Glomerular visceral epithelial cell (primary cell): ENCODE measurements around the gene CCDC50.
A peak's percentile ranks its signal among the peaks of the same experiment; 100 is the strongest.

Experiments
- DNase-seq: peaks from one replicate; pipeline ENCODE4 v3.0.0-alpha.2; 2016; ENCODE audit errors: extremely low spot score

CCDC50 gene

DNA sequence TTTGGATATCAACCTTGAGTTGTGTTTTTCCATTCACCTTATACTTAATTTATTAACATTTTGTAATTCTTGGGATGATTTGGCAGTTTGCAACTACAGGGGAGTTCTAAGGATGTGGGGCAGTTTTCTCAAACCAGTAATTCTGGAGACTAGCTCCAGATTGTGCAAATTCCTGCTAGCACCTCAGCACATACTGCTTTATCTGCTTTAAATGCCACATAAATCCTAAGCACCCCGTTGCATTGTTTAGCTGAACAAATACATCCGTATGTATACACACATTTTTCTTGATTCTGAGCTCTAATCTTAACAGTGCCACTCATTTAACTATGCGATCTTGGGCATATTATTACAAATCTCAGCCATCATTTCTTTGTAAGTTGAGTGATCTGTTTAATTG is 18.0 kb downstream of the CCDC50 start:
- DNase-seq, result no peak

DNA sequence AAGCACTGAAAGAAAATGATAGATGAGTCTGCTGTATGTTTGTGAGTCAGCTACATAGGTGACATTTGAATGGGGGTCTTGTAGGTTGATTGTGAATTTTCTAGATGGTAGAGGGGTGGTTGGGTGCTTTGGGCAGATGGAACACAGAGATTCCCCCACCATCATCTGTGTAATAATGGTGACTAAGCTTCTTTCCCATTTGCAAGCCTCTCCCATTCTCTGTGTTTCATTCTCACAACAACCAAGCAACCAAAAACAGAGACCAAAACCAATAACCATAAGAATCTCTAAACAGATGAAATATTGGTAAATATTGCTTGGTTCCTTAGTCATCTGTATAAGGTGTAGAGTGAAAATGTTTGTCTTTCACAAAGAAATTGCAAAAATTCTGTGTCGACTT is 18.9 kb downstream of the CCDC50 start:
- no peak for DNase-seq

DNA sequence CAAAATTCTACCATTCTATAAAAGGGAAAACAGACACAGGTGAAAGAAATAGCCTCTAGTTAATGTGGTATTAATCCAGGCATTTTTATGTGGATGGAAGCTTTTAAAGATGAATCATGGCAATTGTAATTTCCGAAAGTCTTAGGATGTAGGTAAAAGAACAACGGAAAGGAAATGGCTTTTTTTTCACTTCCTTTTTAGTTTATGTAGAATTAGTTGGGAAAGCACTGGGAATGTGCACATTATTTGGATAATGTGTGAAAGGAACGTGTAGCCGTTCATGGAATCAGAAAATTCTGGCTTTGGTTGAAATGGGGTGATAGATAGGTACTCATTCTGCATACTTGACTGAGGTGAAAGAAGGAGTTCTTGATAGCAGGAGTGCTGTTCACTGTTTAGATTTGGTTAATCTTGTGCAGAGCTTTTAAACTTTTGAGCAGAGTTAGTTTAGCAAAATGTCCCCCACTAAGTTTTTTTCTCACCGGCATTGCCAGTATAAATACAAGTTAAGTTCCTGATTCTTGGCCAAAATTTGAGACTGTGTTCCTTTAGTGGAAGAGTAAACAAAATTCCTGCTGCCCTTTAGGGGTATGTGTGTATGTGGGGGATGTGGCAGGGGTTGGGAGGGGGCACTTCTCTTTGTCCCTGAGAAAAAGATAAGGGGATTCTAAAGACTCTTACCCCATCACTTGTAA is 21.3 kb downstream of the CCDC50 start:
- no peak for DNase-seq

DNA sequence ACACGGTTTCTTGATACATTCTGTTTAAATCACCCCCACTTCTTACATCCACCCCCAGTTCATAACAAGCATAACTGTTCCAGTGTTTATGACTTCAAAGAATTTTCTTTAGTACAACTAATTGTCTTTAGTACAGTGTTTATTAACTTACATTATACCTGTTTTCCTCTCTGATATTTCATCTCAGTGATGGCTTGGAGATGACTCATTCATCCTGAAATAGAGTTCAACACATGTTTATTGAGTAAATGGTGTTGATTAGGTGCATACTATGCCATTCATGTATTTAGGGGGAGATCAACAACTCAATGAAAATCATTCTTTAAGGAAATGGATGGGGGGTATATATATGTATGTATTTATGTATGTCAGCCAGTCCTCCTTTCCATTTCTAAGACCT is 22.8 kb downstream of the CCDC50 start:
- DNase-seq, result no peak

DNA sequence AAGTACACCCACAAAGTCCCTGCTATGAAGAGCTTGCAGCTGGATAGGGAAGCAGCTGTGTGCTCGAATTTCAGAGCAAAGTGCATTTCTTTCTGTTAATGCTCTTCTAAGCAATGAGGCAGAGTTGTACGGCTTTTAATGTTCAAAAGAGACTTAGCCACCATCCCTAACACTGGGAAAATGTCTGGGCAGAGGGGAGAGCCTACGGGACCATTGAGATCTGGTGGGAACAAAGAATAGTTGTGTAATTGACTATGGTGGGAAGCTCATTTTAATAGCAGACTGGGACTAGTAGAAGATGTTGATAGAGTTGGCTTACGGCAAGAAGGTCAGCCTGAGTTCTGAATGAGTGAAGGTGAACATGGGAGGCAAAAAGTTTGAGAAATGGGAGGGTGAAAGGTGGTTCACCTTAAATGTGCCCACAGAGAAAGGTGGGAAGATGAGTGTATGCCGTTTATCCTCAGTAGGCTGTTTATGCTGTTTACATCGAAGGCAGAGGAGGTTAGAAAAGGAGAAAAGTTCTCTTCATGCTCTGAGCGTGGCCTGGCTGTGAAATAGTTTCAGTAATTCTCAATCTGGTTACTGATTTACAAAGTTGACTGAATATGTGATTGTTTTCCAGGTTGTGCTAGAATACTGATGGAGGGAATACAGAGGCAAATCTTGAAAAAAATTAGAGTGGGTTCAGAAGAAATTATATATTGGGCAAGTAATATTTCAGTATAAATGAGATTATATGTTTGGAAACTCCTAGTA is 24.0 kb downstream of the CCDC50 start:
- no peak for DNase-seq

DNA sequence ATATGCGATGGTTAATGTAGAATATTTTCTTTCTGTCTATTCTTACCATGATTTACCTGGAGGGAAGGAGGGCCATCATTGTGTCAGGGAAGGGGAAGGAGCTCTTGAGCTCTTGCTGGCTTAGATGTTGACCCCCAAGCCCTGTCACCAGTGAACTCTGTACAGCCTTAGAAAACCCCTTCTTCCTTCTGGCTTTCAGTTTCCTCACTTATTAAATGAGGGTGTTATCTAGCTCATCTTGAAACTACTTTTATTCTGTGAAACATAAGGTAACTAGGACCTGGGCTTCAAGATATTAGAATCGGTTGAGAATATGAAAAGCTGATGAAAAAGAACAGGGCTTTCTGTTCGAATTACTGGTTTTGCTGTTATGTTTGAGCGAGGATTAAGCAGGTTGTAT is 26.2 kb downstream of the CCDC50 start:
- no peak for DNase-seq

DNA sequence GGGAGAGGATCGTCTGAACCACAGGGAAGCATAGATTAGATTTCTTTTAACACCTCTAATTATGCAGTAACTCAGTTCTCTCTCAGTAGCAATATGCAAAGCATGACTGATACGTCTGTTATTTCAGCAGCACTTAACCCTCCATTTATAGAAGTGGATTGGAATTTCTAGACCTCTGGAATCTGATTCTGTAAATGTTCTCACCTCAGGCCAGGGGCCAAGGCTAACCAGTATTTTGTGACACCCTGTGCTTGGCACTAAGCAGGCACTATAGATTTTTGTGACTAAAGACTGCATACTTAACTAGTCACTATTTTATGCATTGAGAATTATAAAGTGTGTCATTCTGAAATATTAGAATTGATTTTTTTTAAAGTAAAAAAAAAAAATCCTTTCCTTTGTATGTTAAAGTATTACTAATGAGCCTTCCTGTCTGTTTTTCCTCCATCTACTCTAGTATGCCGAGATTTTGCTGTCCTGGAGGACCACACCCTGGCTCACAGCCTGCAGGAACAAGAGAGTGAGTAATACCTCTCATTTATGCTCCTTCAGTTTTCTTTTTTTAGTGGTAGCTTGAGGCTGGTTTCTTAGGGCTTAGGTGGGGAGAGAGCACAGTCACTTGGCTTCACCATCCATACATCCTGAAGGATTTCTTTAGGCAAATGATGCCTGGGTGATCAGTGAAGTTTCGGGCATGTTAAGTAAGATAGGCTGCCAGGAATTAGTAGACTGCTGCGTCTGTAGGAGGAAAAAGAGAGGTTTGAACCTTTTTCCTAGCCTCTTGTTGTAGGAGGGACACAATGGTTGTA is 27.6 kb downstream of the CCDC50 start:
- DNase-seq, result peak; percentile 76

DNA sequence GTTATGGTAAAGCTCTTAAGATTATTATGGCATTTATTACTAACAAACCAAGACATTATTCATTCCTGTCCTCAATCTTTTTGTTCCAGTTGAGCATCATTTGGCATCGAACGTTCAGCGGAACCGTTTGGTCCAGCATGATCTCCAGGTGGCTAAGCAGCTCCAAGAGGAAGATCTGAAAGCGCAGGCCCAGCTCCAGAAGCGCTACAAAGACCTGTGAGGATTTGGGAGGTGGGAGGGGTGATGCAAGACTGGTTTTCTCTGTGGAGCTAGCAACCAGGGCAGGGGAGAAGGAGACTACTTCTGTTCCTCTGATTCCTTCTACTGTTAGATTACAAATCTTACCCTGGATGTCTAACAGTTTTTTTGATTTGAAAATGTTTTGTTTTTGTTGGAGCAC is 28.7 kb downstream of the CCDC50 start:
- no peak for DNase-seq

DNA sequence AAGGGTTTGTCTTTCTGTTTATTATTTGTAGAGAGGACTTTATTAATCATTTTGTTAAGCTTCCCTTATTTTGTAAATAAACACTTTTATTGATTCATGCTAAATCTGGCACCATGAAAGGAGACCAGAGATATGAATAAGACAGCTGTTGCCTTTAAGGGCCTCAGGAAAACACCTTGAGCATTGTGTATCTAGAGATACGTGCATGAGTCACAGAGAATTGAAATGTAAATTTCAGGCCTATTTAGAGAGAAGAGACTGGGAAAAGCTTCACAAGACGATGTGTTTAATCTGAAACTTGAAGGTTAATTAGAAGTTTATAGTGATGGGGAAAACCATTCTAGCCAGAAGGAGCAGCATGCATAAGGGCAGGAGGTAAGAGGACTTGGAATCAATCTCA is 29.7 kb downstream of the CCDC50 start:
- DNase-seq, result no peak

DNA sequence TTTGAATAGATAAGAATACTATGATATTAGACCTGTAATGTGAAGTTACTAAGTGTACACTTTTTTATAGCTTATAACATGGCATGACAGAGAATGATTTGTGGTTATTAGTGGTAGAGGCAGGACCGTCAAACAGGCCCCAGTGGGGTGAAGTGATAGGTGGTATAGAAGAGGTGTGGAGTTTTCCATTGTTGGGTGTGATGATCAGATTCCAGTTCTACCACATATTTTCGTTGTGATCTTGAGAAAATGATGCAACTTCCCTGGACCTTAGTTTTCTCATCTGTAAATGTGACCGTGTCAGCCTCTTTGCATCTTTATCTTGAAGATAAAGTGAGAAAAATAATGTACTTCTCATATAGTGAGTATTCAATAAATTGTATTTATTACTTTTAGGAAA is 31.4 kb downstream of the CCDC50 start:
- no peak for DNase-seq

DNA sequence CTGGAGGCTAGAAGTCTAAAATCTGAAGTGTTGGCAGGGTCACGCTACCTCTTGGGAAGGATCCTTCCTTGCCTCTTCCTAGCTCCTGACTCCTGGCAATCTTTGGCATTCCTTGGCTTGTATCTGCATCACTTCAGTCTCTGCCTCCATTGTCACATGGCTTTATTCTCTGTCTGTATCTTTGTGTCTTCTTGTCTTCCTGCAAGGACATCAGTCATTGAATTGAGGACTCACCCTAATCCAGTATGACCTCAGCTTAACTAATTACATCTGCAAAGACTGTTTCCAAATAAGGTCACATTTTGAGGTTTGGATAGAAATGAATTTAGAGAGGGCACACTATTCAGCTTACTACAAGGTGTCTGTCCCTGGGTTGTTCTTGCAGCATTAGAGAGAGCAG is 32.3 kb downstream of the CCDC50 start:
- DNase-seq, result no peak

DNA sequence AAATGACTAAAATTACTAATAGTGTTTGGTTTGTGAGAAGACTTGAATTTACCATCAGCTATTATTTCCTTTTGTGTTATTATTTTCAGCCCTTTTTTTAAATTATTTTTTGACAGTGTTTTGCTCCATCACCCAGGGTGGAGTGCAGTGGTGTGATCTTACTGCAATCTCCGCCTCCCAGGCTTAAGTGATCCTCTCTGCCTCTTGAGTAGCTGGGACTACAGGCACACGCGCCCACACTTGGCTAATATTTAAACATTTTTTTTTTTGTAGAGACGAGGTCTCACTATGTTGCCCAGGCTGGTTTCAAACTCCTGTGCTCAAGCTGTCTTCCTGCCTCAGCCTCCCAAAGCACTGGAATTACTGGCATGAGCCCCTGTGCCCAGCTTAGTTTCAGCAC is 32.8 kb downstream of the CCDC50 start:
- no peak for DNase-seq

DNA sequence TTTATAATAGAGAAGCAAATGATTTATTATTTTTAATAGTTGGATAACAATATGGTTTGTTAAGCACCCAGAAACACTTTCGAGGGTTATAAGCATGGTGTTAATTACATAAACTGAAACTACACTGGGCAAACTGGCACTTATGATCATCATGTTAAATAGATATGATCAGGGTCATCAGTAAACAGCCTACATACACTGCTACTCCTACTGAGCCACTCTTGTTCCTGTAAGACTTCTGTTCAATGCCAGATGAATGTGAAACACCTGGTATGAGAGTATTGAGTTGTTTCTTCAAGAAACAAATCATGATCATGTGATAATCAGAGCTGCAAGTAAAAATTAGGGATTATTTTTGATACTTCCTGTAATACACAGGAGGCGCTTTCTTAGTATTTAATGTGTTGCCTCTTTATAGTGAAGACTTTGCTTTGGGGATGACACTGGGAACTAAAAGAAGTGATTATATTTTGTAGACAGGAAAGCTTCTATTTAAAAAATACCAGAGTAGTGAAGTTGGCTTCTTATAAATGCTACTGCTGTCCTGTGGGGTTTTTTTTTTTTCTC is 33.4 kb downstream of the CCDC50 start:
- DNase-seq, result no peak

DNA sequence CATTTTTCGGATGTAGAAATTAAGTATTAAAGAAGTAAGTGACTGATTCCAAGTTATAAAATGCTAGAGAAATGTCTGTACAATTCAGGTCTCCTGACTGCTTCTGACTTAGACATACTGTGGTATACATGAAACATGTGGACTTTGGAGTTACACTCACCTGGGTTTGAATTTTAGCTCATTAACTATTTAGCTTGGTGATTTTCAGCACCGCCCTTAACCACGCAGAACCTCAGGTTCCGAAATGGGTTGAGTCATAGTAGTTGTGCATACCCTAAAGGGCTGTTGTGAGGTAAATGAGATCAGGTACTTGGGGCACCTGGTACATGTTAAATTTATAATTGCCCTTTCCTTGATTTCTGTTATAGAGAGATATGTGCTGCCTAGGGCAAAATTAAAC is 34.0 kb downstream of the CCDC50 start:
- DNase-seq, result no peak

DNA sequence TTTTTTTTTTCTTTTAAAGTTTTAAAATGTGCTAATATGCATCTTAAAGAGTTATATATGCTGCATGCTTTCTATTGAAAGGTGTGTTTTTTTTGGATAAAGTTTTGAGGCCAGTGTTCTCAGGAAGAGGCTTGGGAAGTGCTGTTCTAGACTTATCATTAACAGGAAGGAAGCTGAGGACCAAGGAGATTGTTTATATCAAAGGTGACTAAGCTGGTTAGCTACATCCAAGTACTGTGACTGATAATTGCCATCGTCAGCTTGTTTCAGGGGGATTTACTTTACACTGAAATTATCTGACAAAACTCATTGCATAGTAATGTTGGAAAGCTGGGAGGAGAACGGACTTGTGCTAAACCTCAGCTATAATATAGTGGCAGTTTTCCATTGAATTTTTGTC is 37.5 kb downstream of the CCDC50 start:
- DNase-seq, result no peak

DNA sequence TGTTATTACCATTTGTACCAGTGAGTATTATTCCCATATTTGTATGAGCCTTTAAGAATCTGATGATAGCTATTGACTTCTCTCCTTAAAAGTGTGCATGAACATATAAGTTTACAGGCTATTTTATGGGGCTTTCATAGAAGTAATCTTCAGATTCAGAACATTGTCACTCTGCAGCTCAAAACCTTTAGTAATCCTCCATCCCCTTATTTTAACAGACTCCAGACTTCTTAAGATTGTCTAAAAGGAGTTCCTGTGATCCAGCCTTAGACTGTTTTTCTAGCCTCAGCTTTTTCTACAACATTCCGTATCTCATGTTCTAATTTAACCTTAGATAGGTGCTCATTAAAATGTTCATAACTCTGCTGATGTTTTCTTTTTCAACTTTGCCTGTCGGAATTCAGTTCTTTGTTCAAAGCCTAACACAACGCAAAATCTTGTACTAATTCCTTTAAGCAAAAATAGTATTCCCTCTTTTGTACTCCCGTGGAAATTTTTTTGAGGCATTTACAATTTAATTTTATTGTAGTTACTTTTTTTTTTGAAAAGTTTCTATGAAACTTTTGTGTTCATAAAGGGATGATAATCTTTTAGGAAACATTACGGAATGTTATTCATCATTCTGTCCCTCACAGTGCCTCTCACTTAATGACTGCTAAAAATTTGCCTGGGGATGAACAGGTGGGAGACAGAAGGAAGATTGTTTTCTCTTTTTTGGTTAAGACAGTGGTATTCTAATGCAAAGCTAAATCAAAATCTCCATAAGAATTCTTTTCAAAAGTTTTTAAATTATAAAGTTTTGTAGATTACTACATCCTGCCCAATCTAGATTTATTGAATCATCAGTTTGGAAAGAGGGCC is 39.8 kb downstream of the CCDC50 start:
- no peak for DNase-seq

DNA sequence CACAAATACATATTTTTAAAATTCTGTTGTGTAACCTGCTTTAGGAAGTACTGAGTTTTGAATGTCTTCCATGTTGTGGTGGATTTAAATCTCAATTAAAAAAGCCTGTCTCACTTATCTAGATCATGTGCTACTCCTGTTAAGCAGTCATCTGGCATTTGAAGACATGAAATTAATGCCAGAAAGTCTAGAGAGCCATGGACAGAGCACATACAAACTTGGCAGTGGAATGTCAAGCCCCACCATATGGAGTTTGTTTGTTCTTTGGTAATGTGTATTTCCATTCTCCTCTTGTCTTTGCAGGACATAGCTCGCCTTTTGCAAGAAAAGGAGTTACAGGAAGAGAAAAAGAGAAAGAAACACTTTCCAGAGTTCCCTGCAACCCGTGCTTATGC is 40.4 kb downstream of the CCDC50 start:
- DNase-seq, result no peak

DNA sequence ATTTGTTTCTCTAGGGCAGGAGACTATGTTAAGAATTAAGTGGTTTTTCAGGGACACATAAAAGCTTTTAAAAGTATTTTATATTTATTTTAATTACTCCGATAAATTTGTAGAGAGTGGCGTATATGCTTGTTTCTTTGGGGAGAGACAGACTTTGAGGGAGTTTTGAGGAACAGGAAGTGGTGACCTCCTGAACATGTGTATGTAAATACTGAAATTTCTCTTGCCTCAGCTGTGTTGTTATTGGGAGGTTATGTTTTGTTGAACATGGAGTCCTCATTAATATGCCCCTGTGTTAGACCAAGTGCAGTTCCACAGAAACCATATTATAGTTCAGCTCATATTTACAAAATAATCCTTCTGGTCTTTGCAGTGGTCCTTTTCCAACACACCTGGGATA is 42.9 kb downstream of the CCDC50 start:
- DNase-seq, result no peak

DNA sequence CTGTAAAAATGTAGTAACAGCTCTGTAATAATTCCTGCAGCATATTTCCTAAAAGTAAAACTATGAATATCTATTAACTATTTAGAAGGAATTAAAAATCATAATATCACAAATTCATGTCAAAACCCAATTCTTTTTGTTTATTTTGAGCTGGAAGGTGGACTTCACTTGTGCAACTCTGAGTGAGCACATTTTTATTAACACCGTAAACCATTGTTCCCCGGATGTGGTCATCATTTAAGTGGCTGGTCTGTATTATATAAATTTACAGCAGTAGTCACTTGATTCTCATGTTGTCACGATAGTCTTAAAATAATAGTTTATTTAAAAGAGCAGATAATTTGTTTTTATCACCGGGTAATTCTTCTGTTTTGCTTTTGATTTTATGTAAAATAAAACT is 44.1 kb downstream of the CCDC50 start:
- DNase-seq, result no peak

DNA sequence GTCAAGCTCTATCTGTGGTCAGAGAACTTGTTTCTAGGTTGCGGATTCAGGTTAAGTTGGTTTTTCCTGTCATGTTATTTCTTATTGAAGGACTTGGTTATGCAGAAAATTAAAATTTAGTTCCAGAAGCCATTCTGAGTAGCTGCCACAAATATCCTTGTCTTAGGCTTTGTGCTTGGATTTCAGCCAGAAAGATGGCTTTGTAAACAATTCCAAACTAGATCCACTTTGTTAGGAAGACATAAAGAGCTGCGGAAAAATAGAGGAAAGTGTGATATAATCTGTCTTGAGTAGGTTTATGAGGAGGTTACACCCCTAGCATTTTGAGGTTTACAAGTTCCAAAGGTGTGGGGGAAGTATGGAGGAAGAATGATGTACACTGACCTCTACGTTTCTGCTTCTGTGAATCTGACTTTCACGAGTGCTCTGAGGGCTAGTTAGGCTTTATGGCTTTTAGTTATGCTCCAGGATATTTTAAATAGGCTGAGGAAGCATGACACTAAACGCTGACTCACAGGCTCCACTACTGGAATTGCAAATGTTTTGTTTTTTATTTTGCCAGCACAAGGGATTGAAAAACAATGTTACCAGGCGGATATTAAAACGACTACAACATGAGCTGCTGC is 47.4 kb downstream of the CCDC50 start:
- peak; percentile 48 for DNase-seq
